UCSD-AML1 (cell line): ENCODE results near the gene MRPS33.
A peak's percentile ranks its signal among the peaks of the same experiment; 100 is the strongest.
"Not testable (repeated sequence)": the region's sequence is repeated elsewhere in the genome, so short reads cannot be mapped to it uniquely, and the experiment has no call there.

Experiments used
- DNase-seq: peaks from one replicate; lab custom pipeline; 2025; ENCODE audit not compliant: unreplicated experiment; lab: John Stamatoyannopoulos, UW

Gene MRPS33

DNA sequence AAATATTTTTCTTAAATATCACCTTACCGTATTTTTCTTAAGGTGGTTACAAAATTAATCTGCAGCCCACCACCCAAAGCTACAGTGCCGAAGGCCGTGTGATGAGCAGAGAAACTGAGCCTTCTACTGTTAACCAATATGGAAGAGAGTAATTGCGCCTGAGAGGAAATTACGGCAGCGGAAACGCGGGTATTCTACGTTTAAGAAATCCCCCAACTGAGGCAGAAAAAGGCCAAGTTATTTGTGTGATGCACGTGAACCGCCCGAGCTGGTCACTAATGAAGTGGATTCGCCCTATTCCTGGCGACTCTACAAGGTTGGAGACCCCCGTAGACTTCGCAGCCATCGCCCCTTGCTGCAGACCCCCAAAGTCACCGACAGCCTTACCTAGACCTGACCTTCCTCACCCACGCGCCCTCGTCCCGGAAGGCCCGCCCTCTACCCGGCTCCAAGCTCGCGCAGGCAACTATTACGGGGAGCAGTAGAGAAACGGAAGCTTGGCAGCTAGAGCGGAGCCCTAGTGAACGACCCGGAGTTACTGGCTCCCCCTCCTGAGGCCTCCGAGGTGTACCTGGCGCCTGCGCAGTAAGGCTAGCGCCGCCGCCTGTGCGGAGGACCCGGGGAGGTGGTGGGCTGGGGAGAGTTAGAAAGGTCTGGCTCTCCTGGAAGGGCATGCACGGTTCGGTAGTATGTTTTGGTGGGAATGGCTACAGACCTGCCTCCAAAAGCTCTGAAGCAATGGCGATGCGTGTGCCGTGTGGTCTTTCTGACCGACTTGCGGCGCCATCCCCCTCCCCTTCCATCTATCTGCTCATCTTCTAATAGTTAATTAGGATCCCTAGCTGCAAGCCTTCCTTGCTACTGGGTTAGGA lies at the start of gene MRPS33:
MRPS33 (minus strand) TSS at position 429 of the 872 bp plus-strand sequence. CDS start 4,319 bp downstream, outside the sequence.
- peak; percentile 84 for DNase-seq

DNA sequence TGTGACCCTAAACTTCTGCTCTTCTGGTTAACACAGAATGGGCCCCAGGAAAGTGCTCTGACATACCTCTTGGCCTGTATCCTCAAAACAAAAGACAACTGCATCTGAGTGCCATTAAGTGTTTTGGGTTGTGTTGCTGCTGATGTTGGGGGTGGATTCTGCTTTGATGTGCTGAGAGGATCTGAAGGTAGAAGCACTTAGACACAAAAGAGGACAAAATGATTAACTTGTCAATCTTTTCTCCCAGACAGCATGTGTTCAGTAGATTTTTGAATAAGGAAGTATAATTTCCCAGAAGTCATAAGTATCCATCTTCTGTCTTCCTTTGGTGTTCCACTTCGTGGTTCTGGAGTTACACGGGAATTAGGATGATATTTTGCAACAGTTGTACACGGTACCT lies 43.0 kb upstream of the MRPS33 start:
- DNase-seq = no peak

- DNase-seq = no peak
Measured at GRCh38 chr7:141055146-141055545, 40.4 kb upstream of the MRPS33 start.

DNA sequence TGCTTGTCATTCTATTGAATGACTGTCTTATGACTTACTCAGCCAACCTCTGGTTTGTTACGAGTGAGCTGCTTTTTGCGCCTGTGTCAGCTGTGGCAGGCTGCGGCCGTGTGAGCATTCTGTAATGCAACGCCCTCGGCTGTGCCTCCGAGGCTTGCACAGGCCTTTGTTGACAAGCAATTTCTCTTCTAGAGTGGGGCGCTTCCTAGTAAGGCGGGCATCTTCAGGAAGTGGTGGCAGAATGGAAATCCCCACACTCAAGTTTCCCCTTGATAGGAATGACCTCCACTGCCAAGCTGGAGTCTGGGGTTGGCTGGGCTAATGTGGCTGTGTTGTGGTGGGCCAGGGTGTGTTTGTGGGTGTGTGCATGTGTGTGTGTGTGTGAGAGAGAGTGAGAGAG lies 38.9 kb upstream of the MRPS33 start:
- DNase-seq = peak; percentile 9

GRCh38 chr7:141045842-141046620 lies 31.3 kb upstream of the MRPS33 start:
- DNase-seq = no peak

DNA sequence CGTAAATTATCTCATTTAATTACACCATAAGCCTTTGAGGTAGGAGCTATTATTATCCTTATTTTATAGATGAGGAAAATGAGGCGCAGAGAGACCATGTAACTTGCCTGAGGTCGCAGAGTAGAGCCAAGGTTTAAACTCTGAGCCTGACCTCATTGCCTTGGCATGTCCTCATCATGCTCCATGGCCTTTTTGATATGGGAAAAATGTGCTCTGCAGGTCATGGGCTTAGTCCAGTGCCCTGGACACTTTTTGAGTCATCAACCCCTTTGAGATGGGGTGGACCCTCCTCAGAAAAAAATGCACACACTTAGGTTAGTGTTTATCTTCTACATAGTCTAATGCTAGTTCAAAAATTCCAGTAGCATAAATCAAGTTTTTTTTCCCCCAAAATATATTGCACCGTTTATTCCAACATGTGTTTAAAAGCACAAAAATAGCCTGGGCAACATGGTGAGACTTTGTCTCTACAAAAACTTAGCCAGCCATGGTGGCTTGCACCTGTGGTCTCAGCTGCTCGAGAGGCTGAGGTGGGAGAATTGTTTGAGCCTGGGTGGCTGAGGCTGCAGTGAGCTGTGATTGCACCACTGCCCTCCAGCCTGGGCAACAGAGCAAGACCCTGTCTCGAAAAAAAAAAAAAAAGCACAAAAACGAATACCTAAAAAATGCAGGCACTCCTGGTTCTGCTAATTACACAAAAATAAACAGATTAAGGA lies 30.5 kb upstream of the MRPS33 start:
- DNase-seq = no peak

DNA sequence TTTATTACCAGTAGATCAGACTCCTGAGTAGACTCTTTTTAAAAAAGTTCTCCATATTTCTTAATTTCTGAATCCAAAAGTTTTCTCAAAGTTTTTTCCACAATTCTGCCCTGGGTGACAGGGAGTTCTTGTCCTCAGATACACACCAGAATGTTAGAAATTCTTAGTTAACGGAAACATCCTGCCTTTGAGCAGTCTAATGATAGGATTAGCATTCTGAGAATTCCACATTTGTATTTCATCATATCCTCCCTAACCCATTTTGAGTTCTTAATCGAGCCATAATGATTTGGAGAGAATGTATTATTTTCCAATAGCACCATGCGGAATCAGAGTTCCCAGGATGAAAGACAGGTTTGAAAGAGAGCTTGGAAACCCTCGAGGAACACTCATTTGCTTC lies 28.9 kb upstream of the MRPS33 start:
- DNase-seq = no peak

- no peak for DNase-seq
Measured at GRCh38 chr7:141042222-141043193, 27.8 kb upstream of the MRPS33 start.

DNA sequence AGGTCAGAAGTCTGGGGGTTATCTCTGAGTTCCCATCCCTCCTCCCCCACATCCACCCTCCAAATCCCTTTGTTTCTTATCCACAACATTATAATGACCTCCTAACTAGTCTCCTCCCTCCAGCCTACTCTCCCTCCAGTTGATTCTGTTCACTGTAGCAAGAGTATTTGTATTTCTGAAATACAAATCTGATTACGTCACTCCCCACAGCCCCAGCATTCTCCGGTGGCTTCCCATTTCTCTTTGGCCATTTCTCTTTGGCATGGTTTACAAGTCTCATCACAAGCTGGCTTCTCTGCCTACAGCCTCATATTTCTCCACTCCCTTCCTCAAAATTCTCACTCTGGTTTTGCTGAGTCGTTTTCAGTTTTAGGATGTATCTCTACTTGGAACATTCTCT lies 24.6 kb upstream of the MRPS33 start:
- no peak for DNase-seq

- not testable (repeated sequence) for DNase-seq
Measured at GRCh38 chr7:141038100-141038499, 23.3 kb upstream of the MRPS33 start.

GRCh38 chr7:141032539-141033323 lies 18.0 kb upstream of the MRPS33 start:
- DNase-seq = not testable (repeated sequence)

DNA sequence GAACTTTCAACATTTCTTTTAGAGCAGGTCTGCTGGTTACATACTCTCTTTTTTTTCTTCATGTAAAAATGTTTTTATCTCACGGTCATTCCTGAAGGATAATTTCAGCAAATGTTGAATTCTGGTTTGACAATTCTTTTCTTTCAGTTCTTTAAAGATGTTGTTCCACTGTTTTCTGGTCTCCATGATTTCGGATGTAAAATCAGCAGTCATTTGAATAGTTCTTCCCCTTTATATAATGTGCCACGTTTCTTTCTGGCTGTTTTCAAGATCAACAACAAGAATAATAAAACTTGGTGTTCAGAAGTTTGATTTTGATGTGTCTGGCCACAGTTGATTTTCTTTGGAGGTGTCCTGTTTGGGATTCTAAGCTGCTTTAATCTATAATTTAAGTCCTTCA lies 14.0 kb upstream of the MRPS33 start:
- no peak for DNase-seq

GRCh38 chr7:141027043-141027442 lies 12.3 kb upstream of the MRPS33 start:
- DNase-seq = no peak

DNA sequence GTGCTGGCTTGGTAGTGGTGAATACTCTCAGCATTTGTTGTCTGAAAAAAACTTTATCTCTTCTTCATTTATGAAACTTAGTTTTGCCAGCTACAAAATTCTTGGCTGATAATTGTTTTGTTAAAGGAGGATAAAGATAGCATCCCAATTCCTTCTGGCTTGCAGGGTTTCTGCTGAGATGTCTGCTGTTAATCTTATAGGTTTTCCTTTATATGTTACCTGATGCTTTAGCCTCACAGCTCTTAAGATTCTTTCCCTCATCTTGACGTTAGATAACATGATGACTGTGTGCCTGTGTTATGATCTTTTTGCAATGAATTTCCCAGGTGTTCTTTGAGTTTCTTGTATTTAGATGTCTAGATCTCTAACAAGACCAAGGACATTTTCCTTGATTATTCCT lies 9.9 kb upstream of the MRPS33 start:
- DNase-seq = no peak

DNA sequence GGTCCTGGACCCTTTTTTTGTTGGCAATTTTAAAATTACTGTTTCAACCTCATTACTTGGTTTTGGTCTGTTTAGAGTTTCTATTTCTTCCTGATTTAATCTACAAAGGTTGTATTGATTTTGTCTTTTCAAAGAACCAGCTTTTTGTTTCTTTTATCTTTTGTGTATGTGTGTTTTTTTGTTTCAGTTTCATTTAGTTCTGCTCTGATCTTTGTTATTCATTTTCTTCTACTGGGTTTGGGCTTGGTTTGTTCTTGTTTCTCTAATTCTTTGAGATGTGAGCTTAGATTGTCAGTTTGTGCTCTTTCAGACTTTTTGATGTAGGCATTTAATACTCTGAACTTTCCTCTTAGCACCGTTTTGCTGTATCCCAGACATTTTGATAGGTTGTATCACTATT lies 8.5 kb upstream of the MRPS33 start:
- no peak for DNase-seq

GRCh38 chr7:141017555-141017954 lies 2.8 kb upstream of the MRPS33 start:
- DNase-seq = no peak

DNA sequence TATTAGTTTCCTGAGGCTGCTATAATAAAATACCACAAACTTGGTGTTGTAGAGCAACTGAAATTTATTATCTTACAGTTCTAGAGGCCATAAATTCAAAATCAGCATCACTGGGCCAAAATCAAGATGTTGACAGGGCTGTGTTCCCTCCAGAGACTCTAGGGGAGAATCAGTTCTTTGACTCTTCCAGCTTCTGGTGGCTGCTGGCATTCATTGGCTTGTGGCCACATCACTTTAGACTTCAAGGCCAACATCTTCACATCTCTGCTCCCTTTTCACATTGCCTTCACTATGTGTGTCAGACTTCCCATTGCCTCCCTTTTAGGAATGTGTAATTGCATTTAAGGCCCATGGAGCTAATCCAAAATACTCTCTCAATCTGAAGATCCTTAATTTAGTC lies 1.6 kb upstream of the MRPS33 start:
- no peak for DNase-seq

DNA sequence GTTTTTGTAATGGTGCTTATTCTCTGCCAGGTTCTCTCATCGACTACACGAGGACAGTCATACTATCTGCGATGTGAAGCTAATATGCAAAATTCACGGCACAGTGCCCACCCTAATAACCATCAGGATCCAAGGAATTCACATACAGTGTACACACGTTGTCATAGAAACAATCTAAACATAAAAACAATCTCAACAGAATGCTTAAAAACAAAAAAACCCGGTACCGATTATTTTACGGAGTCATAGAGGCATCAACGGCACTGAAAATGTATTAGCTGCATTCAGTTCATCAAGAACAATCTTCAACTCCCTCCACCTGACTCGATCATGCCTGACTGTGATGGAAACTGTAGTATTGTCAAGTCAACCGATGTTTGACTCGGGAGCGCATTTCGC lies 628 bp downstream of the MRPS33 start:
- DNase-seq = no peak

GRCh38 chr7:141013345-141013715 lies 1.4 kb downstream of the MRPS33 start:
- no peak for DNase-seq
